Measurements from ENCODE around the gene ATP8A2.

- TF ChIP-seq CTCF (IDR thresholded peaks at IDR 0.05): no peak
- no peak for TF ChIP-seq POLR2A (IDR thresholded peaks at IDR 0.05)
These were observed 568.4 kb downstream of the ATP8A2 start for GRCh38 chr13:25939961-25940687.
